ENCODE results near the gene DBNL.

DNA sequence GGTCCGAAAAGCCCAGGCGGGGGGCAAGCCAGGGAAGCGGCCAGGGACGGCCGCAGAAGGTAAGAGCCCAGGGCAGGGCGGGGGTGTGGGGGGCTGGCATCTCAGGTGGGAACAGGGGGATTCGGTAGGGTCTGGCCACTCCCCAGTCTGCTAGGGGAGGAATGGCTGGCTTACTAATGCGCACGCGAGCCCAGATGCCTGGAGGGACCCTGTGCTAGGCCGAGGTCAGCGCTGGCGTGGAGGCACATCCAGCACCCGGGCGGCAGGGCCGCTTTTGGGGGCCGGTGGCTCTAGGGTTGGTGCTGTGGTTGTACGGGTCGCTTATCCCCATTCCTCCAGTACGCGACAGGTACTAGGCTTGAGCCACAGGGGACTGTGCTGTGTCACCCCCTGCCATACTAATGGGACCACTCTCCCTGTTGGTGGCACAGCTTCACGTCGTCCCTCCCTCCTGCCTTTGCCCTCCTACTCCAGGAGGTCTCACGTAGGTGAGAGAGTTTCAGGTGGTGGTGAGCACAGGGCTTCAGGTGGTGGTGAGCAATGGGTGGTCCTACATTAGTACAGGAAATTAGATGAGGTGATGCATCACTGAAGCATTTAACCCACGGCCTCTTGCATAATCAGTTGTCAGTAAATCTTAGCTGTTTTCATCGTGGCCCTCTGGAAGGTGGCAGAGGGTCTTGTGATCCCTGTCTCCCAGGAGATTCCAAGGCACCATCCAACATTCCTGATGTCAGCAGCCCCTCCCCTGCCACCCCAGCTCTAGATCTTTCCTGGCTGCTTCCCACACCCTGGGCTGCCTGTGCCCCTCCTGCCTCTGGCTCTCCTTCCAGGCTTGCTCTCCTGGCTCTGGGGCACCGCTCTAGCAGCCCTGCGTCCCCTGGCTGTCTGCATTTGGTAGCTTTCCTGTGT lies 60.6 kb downstream of the DBNL start:
- no peak for TF ChIP-seq CBX2 (IDR thresholded peaks at IDR 0.05; ENCODE audit: borderline replicate concordance, low read depth)
- TF ChIP-seq, protein P1, sequence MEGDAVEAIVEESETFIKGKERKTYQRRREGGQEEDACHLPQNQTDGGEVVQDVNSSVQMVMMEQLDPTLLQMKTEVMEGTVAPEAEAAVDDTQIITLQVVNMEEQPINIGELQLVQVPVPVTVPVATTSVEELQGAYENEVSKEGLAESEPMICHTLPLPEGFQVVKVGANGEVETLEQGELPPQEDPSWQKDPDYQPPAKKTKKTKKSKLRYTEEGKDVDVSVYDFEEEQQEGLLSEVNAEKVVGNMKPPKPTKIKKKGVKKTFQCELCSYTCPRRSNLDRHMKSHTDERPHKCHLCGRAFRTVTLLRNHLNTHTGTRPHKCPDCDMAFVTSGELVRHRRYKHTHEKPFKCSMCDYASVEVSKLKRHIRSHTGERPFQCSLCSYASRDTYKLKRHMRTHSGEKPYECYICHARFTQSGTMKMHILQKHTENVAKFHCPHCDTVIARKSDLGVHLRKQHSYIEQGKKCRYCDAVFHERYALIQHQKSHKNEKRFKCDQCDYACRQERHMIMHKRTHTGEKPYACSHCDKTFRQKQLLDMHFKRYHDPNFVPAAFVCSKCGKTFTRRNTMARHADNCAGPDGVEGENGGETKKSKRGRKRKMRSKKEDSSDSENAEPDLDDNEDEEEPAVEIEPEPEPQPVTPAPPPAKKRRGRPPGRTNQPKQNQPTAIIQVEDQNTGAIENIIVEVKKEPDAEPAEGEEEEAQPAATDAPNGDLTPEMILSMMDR (IDR thresholded peaks at IDR 0.05), result no peak
- TF ChIP-seq SMC3 (IDR thresholded peaks at IDR 0.05), result no peak
- no peak for TF ChIP-seq POLR2A (IDR thresholded peaks at IDR 0.05; ENCODE audit: low read length)
- TF ChIP-seq EP300 (IDR thresholded peaks at IDR 0.05), result no peak
- TF ChIP-seq, protein P2, sequence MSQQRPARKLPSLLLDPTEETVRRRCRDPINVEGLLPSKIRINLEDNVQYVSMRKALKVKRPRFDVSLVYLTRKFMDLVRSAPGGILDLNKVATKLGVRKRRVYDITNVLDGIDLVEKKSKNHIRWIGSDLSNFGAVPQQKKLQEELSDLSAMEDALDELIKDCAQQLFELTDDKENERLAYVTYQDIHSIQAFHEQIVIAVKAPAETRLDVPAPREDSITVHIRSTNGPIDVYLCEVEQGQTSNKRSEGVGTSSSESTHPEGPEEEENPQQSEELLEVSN (IDR thresholded peaks at IDR 0.05; ENCODE audit: borderline replicate concordance, low read depth), result no peak
- no peak for TF ChIP-seq NPAS2 (CRISPR knock-in tag; IDR thresholded peaks at IDR 0.05; ENCODE audit: borderline replicate concordance)
- TF ChIP-seq ZFP36 (IDR thresholded peaks at IDR 0.05; ENCODE audit: borderline replicate concordance, partially characterized antibody), result no peak
- TF ChIP-seq FOSL2 (IDR thresholded peaks at IDR 0.05), result no peak
- TF ChIP-seq FOSL2 (CRISPR knock-in tag; IDR thresholded peaks at IDR 0.05), result no peak
- no peak for TF ChIP-seq KDM1A (IDR thresholded peaks at IDR 0.05; ENCODE audit: low read depth)
- no peak for TF ChIP-seq HOXB5 (CRISPR knock-in tag; IDR thresholded peaks at IDR 0.05)
- no peak for TF ChIP-seq SREBF2 (IDR thresholded peaks at IDR 0.05)
- no peak for TF ChIP-seq RAD21 (conservative IDR thresholded peaks at IDR 0.05 in 1 of 2, IDR thresholded peaks at IDR 0.05 in 1 of 2)

Data from A549 (cell line).